Measurements from ENCODE around the gene EIF5AL1.
"Not testable (repeated sequence)": the region's sequence is repeated elsewhere in the genome, so short reads cannot be mapped to it uniquely, and the experiment has no call there.

The EIF5AL1 gene

GRCh38 chr10:79511891-79512583 lies at the start of gene EIF5AL1:
Gene EIF5AL1 (plus strand): TSS chr10:79512533. CDS start chr10:79512650, 117 bp downstream.
- not testable (repeated sequence) for DNase-seq

GRCh38 chr10:79463578-79464496 lies 48.5 kb upstream of the EIF5AL1 start:
- no peak for DNase-seq

- DNase-seq: no peak
Observed at GRCh38 chr10:79465341-79465740, 47.0 kb upstream of the EIF5AL1 start.

DNA sequence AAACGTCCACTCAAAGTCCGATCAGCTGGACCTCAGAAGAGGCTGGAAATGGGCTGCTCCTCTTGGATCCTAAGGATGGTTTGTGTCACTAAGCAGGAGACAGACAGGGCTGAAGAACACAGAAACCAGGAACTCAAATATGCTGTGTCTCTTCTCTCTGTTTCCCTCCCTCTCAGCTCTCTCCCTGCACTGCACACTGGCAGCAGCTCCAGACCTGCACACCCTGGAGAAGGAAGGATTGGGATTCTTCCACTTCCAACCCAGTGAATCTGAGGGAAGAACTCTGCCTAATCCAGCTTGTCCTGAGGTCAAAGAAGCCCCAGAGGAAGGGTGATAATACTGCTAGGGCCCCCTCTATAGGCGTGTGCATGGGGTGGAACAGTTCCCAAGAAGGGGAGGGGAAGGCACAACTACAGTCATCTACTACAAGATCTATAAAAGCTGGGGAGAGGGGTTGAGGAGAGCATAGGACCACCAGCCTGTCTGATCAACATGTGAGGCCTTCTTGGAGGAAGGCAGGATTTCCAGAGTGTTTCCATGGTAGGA lies 44.2 kb upstream of the EIF5AL1 start:
- DNase-seq: no peak

- no peak for DNase-seq
Observed at GRCh38 chr10:79468841-79469585, 43.3 kb upstream of the EIF5AL1 start.

- DNase-seq: no peak
Observed at GRCh38 chr10:79470096-79470495, 42.2 kb upstream of the EIF5AL1 start.

- no peak for DNase-seq
Observed at GRCh38 chr10:79471776-79472175, 40.6 kb upstream of the EIF5AL1 start.

DNA sequence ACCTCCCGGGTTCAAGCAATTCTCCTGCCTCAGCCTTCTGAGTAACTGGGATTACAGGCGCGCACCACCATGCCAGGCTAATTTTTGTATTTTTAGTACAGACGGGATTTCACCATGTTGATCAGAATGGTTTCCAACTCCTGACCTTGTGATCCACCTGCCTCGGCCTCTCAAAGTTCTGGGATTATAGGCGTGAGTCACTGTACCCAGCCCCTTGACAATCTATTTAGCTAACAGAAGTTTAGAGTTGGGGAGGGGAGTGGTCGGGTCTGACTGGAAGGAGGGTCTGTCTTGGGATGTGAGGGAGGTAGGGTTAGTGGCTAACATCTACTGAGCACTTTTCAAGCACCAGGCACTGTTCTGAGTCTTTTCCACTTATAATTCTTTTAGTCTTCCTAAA lies 39.9 kb upstream of the EIF5AL1 start:
- DNase-seq: no peak

GRCh38 chr10:79472951-79473350 lies 39.4 kb upstream of the EIF5AL1 start:
- no peak for DNase-seq

DNA sequence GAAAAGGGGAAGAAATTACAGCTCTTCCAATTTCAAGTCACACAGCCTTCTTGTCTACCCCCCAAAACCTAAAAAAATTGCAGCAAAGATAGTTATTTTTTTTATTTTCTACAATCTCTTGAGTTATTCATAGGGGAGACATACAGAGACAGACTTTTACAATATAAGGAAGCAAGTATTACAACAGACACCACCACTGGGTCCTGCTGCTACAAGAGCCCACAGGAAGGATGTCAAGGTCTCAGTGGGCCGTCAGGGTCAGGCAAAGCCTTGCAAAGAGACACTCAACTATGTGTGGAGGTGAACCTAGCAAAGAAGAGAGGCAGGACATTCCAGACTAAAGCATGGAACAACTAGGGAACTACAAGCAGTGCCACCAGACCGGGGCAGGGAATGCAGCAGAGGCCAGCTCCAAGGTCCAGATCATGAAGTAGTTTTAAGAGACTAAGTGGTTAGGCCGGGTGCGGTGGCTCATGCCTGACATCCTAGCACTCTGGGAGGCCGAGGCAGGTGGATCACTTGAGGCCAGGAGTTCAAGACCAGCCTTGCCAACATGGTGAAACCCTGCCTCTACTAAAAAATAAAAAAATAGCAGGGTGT lies 38.7 kb upstream of the EIF5AL1 start:
- no peak for DNase-seq

GRCh38 chr10:79475119-79475653 lies 37.1 kb upstream of the EIF5AL1 start:
- no peak for DNase-seq

GRCh38 chr10:79475877-79476276 lies 36.5 kb upstream of the EIF5AL1 start:
- no peak for DNase-seq

DNA sequence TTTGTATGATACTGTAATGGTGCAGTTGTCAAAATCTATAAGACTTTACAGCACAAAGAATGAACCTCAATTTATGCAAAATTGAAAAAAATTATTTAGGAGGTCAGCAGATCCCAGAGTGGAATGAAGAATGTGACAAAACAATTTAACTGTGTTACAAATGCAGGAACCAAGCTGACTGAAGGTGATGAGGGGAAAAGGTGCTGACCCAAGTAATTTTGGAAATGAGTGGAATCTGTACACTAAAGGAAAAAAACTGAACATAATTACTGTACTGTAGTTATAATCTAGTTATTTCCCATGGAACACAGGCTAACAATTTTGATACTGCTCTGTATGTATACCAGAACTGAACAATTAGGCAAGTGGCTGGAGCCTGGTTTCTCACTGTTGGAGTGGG lies 35.7 kb upstream of the EIF5AL1 start:
- no peak for DNase-seq

GRCh38 chr10:79477456-79477855 lies 34.9 kb upstream of the EIF5AL1 start:
- DNase-seq: no peak

- no peak for DNase-seq
Observed at GRCh38 chr10:79479283-79479909, 32.9 kb upstream of the EIF5AL1 start.

GRCh38 chr10:79482304-79482703 lies 30.0 kb upstream of the EIF5AL1 start:
- no peak for DNase-seq

- DNase-seq: no peak
Observed at GRCh38 chr10:79482741-79483140, 29.6 kb upstream of the EIF5AL1 start.

DNA sequence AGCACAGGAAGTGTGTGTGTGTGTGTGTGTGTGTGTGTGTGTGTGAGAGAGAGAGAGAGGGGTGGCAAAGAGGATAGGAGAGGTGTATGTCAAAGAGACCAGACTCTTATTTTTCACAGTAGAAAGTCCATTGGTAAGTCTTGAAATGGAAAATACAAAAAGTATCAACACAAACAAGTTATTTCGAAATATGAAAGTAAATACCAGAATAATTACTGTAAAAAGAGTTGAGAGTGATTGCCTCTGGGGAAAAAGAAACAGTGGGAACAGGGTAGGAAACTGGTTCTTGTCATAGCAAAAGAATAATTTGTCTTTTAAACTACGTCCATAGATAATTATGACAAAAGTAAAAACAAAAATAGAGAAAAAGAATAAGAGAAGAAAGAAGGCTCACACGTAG lies 29.0 kb upstream of the EIF5AL1 start:
- no peak for DNase-seq

- DNase-seq: no peak
Observed at GRCh38 chr10:79483948-79484347, 28.4 kb upstream of the EIF5AL1 start.

DNA sequence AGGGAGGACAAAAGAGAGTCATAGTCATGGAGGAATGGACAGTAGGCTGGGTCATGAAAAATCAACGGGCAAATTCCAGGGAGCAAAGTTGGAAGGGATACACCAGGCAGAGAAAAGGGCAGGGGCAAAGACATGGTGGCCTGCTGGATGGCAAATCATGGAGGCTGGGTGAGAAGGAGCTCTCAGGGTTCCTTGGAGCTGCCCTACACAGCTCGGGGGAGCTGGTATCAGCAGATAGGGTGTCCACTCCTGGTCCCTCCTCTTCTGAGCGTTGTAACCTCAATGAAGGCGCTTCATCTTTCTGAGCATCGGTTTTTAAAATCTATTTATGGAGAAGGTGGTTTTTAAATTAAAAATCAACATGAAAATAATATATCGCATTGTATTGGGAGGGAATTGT lies 27.9 kb upstream of the EIF5AL1 start:
- no peak for DNase-seq

GRCh38 chr10:79487296-79488194 lies 24.8 kb upstream of the EIF5AL1 start:
- DNase-seq: no peak

Data from NCI-H1105 (cell line).